ENCODE results near the gene RUNX2.

DNA sequence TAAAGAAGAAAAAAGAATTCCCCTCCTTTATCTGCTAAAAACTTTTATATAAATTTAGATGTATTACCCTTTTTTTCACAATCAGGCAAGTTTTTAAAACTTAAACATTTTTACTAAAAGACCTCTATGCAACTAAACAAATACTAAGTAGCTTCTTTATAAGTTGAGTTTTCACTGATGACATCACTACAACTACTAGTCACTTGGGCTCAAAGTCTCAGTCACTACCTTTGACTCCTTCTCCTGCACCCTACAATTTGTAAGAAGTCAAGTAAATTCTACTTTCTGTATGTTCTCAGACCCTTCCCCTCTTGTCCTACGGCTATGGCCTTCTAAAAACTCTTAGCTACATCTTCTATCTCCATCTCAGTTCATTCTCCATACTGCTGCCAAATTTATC lies 38.4 kb downstream of the RUNX2 start:
- no peak for TF ChIP-seq POLR2A (IDR thresholded peaks at IDR 0.05)
- no peak for TF ChIP-seq CTCF (IDR thresholded peaks at IDR 0.05)
- TF ChIP-seq POLR2AphosphoS5 (IDR thresholded peaks at IDR 0.05), result no peak
- TF ChIP-seq EP300 (IDR thresholded peaks at IDR 0.05), result no peak

Data from stomach (tissue), 4 donors.